Breast epithelium (tissue), 4 donors: ENCODE measurements around the gene SHROOM1. TPM values are rescaled to one million over a fixed set of nuclear protein-coding genes. Genes with fewer than 3 reads are reported as not detected.
A peak's percentile ranks its signal among the peaks of the same experiment; 100 is the strongest.

Source experiments
- DNase-seq, 2 donors: peaks; one replicate each; pipeline ENCODE4 v3.0.0-alpha.2; 2019; ENCODE audit warnings: low spot score in 2 of 2
- H3K27ac ChIP-seq, 2 donors: fragments of 200-600 bp; sonication (generic) in 1 of 2; one replicate each; pipeline ENCODE4 v1.5.1; 2016 to 2019; ENCODE audit warnings: mild to moderate bottlenecking in 1 of 2
- H3K27me3 ChIP-seq, 2 donors: fragments of 200-600 bp; sonication (generic) in 1 of 2; one replicate each; pipeline versions ENCODE4 v1.5.1 to v1.6.0; 2017 to 2019; ENCODE audit warnings: control low read depth in 1 of 2, mild to moderate bottlenecking in 1 of 2
- H3K36me3 ChIP-seq: fragments of 200-600 bp; one replicate; pipeline ENCODE4 v1.5.1; 2019
- H3K4me1 ChIP-seq, 2 donors: fragments of 200-600 bp; sonication (generic); one replicate each; pipeline ENCODE4 v1.5.1; 2016 to 2019; ENCODE audit warnings: control low read depth in 1 of 2
- H3K4me3 ChIP-seq, 3 donors: fragments of 200-600 bp; sonication (generic); 1 replicate in 2 of 3; 2 replicates in 1 of 3; pipeline ENCODE4 v1.5.1; 2016 to 2019; ENCODE audit warnings: mild to moderate bottlenecking in 3 of 3, moderate library complexity in 2 of 3
- H3K9me3 ChIP-seq, 2 donors: fragments of 200-600 bp; sonication (generic) in 1 of 2; one replicate each; pipeline ENCODE4 v1.5.1; 2016 to 2019; ENCODE audit warnings: control low read depth in 1 of 2
- POLR2A ChIP-seq: fragments of 450-650 bp; IDR thresholded peaks from one replicate; pipeline ENCODE4 v1.6.1; 2016; ENCODE audit warnings: antibody characterized with exemption, mild to moderate bottlenecking, moderate library complexity
- POLR2AphosphoS5 ChIP-seq, 3 donors: sonication (generic); formaldehyde crosslinking; IDR thresholded peaks; one replicate each; pipeline ENCODE4 v1.6.1; 2017; ENCODE audit warnings: antibody characterized with exemption in 3 of 3
- intact Hi-C: fragments of 100-400 bp; cut with DNase I; formaldehyde crosslinking; loops from one replicate; pipeline ENCODE4 v1.15.1; 2023; ENCODE audit warnings: low total_unique reads
- total RNA-seq, 3 donors: library from RNA; depleted of rRNA; stranded (reverse); fragments of >200 nt; gene quantifications; one replicate each; pipeline ENCODE4 v1.1.0, GENCODE V29; 2016
- TF ChIP-seq, protein P1 (sequence below), 3 donors: fragments of 450-650 bp; IDR thresholded peaks; one replicate each; pipeline ENCODE4 v1.5.1; 2016 to 2017; ENCODE audit warnings: antibody characterized with exemption in 3 of 3, mild to moderate bottlenecking in 3 of 3, moderate library complexity in 3 of 3

The SHROOM1 gene, protein sequence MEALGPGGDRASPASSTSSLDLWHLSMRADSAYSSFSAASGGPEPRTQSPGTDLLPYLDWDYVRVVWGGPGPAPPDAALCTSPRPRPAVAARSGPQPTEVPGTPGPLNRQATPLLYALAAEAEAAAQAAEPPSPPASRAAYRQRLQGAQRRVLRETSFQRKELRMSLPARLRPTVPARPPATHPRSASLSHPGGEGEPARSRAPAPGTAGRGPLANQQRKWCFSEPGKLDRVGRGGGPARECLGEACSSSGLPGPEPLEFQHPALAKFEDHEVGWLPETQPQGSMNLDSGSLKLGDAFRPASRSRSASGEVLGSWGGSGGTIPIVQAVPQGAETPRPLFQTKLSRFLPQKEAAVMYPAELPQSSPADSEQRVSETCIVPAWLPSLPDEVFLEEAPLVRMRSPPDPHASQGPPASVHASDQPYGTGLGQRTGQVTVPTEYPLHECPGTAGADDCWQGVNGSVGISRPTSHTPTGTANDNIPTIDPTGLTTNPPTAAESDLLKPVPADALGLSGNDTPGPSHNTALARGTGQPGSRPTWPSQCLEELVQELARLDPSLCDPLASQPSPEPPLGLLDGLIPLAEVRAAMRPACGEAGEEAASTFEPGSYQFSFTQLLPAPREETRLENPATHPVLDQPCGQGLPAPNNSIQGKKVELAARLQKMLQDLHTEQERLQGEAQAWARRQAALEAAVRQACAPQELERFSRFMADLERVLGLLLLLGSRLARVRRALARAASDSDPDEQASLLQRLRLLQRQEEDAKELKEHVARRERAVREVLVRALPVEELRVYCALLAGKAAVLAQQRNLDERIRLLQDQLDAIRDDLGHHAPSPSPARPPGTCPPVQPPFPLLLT
- 10 to 100 TPM in 1 of 3 donors, 1 to 10 TPM in 2; 2.4 to 12.6 (median 9.5) TPM for total RNA-seq

DNA sequence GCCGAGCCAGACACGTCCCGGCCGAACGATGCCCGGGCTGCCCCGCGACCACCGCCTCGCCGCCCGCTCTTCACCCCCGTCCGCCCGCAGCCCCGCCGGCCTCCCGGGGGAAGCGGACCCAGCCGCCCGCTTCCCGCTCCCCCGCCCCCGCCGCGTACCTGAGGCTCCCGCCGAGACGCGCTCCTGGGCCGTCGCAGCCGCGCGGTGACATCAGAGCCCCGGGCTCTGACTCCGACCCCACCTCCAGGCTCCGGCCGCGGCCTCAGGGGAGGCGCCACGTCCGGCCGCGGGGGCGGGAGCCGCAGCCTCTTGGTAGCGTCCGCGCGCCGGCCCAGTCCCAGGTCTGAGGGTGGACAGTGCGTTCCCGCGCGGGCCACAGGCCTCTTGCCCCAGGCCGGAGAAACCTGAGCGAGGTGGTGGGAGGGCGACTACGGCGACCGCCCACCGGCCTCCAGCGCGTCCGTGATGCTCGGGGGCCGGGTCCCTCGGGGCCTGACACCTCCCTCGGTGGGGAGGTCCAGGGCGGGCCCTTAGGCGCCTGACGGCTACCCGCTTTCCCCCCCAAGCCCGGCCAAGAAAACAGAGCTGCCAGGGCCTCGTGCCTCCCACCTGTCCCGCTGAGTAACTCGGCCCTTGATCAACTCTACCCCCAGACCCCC lies at the start of gene SHROOM1:
SHROOM1 (minus strand) TSS at position 212 of the 659 bp plus-strand sequence. CDS start 4,507 bp downstream, outside the sequence.
- Histone ChIP-seq H3K9me3 (no peaks in the 10 kb centered on the region), H3K27ac (peak within 1 kb of the TSS; percentile 87 to 89), H3K4me3 (peak within 1 kb of the TSS; percentile 59 to 84 (median 81)), H3K27me3 (no peaks in the 10 kb centered on the region), H3K4me1 (no peaks in the 10 kb centered on the region), H3K36me3 (no peaks in the 10 kb centered on the region)
- no peak for DNase-seq
- TF ChIP-seq, protein P1, sequence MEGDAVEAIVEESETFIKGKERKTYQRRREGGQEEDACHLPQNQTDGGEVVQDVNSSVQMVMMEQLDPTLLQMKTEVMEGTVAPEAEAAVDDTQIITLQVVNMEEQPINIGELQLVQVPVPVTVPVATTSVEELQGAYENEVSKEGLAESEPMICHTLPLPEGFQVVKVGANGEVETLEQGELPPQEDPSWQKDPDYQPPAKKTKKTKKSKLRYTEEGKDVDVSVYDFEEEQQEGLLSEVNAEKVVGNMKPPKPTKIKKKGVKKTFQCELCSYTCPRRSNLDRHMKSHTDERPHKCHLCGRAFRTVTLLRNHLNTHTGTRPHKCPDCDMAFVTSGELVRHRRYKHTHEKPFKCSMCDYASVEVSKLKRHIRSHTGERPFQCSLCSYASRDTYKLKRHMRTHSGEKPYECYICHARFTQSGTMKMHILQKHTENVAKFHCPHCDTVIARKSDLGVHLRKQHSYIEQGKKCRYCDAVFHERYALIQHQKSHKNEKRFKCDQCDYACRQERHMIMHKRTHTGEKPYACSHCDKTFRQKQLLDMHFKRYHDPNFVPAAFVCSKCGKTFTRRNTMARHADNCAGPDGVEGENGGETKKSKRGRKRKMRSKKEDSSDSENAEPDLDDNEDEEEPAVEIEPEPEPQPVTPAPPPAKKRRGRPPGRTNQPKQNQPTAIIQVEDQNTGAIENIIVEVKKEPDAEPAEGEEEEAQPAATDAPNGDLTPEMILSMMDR (IDR thresholded peaks at IDR 0.05): no peak
- TF ChIP-seq POLR2A: no peak
- TF ChIP-seq POLR2AphosphoS5 (IDR thresholded peaks at IDR 0.05): peak in 1 of 3 donors; percentile 19
- intact Hi-C loops: no loop called here

DNA sequence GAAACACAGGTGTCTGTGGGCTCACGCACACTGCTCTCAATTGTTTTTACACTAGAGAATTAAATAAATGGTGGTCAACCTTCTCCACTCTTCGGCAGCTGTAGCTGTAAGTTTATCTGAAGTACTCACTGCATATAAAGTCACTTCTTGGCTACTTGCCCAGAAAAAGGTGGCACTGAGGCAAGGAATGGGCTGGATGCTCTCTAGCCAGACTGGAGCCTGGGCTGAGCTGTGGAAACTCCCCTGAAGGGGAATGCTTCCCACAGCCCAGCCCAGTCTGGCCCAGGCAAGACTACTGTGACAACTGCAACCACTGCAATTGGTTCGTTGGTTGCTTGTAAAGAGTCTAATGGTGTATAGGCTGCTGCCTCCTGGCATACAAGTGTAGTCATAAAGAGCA lies 47.5 kb upstream of the SHROOM1 start:
- TF ChIP-seq POLR2A (no peak), POLR2AphosphoS5 (IDR thresholded peaks at IDR 0.05) (no peak)
- TF ChIP-seq, protein P1 (IDR thresholded peaks at IDR 0.05): no peak
- no peaks in the 10 kb centered on the region for H3K9me3 ChIP-seq
- no peak overlapping the region for H3K27ac ChIP-seq
- no peak overlapping the region for H3K4me3 ChIP-seq
- H3K27me3 ChIP-seq: no peaks in the 10 kb centered on the region
- H3K36me3 ChIP-seq: no peaks in the 10 kb centered on the region
- H3K4me1 ChIP-seq: no peaks in the 10 kb centered on the region
- no peak for DNase-seq
- intact Hi-C loops: no loop called here

DNA sequence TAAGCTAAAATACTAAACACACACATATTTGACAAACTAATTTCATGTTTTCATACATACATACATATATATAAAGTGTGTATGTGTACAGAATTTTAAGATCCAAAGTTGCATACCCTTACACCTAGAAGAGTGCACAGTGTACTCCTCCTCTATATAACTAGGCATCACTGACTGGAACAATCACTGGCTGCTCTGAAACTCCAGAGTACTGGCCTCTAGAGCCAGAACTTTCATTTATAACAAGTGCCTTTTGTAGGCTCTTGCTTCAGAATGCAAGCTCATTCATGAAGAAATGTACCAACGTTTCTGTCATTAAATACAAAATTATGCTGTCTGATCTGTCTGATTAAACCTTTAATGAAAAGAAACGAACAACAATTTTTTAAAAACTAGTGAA lies 47.0 kb upstream of the SHROOM1 start:
- H3K27ac ChIP-seq: no peak overlapping the region
- no peak for DNase-seq
- intact Hi-C loops: no loop called here
- TF ChIP-seq POLR2A (no peak), POLR2AphosphoS5 (IDR thresholded peaks at IDR 0.05) (no peak)
- TF ChIP-seq, protein P1 (IDR thresholded peaks at IDR 0.05): no peak
- H3K36me3 ChIP-seq: no peaks in the 10 kb centered on the region
- H3K27me3 ChIP-seq: no peaks in the 10 kb centered on the region
- no peak overlapping the region for H3K4me3 ChIP-seq
- no peaks in the 10 kb centered on the region for H3K9me3 ChIP-seq
- no peaks in the 10 kb centered on the region for H3K4me1 ChIP-seq

DNA sequence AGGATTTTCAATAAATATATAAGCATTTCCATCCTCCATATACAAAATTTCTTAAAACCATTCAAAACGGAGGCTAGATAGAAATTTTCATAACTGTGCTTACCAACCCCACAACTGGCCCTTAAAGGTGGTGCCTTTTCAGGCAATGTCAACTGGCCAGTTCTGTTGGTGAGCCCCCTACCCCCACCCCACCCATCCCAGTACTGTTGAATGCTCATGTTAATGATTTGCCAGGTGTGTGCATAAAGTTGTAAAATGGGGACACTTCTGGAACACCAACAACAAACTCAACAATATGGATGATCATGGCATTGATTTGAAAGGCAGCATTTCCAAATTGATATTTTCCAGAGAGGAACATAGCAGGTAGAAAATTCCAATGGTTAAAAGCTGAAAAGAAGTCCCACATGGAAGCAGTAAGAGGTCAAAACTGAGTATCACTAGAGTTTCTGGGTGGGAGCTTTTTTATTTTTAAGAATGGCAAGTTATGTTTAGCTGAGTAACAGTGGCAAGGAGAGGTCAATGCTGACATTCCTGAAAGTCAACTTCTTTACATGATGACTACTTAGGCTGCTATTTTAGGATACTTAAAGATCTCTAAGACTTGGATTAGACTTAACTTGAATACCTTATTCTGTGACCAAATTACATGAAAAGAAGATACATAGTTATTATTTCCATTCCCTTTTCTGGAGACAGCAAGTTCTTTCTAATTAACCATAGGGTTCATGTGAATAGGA lies 45.7 kb upstream of the SHROOM1 start:
- Histone ChIP-seq H3K36me3 (no peaks in the 10 kb centered on the region), H3K4me1 (no peaks in the 10 kb centered on the region), H3K27me3 (no peaks in the 10 kb centered on the region), H3K4me3 (no peak overlapping the region), H3K27ac (no peak overlapping the region), H3K9me3 (no peaks in the 10 kb centered on the region)
- intact Hi-C loops: no loop called here
- TF ChIP-seq POLR2A: no peak
- no peak for TF ChIP-seq POLR2AphosphoS5 (IDR thresholded peaks at IDR 0.05)
- TF ChIP-seq, protein P1 (IDR thresholded peaks at IDR 0.05): no peak
- no peak for DNase-seq
